GM21360 (cell line): ENCODE results near the gene VARS2.

Source experiments
- ATAC-seq: cut with Tn5 transposase; IDR thresholded peaks from one replicate; pipeline ENCODE4 v1.9.1; 2021; ENCODE audit warnings: mild to moderate bottlenecking, moderate library complexity; ENCODE audit not compliant: unreplicated experiment

VARS2 gene

DNA sequence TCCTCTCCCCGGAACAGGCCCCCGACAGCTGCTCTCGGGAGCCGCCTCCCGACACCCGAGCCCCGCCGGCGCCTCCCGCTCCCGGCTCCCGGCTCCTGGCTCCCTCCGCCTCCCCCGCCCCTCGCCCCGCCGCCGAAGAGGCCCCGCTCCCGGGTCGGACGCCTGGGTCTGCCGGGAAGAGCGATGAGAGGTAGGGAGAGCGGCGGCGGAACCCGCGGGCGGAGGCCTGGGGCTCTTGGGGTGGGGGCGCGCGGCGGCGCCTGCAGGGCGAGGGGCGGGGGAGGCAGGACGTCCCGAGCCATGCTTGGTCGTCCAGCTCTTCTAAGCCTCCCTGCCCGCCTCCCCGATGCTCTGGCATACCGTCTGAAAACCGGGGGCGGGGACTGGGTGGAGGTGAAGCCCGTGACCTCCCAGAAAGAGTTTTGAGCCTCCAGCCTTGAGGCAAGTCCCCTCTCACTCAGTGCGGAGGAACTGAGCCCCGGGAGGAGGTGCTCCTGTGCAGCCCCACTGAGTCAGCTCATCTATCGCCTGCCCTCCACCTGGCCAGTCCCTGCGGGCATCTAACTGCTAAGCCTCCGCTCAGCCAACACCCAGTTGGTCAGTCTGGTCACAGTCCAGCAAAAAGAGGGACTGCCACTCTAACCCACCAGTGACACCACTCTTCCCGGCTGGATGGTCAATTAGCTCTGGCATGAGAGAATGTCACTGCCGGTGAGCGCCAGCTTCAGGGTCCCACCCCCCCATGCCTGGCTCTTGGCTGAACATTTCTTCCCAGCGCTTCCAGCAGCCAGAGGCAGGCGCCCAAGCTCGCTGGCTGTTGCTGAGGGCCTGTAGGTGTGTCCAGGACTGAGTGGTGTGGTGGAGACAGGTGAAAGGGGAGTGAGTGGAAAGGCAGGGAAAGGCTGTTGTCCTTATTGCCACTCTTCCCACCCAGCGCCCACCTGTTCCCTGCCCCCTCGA, 29.2 kb upstream of the VARS2 start:
- no peak for ATAC-seq

DNA sequence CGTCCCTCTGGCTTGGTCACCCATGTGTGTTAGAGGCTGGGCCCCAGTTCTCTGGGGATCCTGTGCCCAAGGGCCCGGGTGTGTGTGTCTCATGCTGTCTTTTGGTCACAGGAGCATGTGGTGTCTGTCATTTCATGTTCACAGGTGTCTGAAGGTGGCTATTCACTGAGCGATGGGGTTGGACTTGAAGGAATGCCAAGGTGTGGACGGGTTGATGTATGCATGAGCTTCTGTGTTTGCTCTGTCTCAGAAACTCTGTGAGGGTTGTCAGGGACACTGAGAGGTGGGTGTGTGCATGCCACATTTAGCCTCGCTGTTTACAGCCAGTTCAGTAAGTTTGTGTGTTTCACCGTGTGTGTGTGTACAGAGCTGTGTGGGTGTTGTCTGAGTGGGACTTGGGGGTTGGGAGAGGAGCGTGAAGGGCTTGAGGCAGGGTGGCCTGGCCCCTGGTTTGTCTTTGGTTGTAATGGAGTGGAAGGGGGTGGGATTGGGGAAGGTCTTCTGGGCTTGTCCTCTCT, 28.5 kb upstream of the VARS2 start:
- no peak for ATAC-seq

DNA sequence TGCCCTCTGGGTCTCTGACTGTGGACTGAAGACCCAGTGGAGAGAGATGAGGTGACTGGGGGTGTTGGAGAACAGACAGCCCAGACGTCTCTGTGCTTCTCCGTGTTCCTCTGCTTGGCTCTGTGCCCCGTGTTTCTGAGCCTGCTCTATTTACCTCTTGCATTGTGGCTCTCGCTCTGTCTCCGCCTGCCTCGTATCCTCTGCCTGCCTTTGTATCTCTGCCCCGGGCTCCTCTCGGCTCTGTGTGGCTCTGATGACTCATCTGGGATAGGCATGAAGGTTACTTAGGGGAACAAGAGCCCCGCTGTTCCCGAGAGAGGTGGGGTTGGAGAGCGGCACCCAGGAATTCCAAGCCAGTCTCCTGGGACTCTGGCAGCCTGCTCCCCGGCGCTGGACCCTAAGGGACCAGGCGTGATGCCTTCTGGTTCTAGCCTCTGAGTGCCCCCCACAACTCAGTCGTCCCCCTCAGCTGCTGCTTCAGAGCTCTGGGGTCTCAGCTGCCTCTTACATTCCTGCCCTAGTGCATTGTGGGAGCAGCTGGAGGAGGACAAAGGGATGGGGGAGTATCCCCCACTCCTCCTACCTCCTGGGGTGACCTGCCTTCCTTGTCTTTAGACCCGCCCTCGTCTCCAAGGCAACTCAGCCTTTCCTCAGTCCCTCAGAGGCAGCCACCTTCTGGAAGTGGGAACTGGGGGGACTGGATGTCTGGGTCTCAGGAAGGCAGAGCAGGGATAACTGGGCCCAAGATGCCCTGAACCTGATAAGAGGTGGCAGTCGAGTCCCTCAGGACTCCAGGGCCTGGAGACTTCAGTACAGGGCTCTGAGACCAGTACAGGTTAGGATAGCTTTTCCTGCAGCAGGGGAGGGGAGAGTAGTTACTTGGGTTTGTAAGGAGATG, 27.8 kb upstream of the VARS2 start:
- ATAC-seq: no peak

DNA sequence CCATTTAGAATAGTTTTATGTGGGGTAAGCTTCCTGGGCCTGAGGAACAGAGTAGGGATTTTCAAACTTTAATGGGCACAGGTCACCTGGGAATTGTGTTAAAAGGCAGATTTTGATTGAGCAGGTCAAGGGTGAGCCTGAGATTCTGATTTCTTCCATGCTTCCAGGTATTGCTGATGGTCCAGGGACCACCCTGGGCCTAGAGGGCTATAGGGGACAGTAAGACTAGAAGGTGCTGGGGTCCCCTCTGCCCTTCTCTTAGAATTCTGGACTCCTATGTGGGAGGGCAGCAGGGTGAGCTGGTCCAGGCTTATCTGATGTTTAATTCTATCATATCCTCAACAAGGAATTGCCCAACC, 27.2 kb upstream of the VARS2 start:
- ATAC-seq: no peak

DNA sequence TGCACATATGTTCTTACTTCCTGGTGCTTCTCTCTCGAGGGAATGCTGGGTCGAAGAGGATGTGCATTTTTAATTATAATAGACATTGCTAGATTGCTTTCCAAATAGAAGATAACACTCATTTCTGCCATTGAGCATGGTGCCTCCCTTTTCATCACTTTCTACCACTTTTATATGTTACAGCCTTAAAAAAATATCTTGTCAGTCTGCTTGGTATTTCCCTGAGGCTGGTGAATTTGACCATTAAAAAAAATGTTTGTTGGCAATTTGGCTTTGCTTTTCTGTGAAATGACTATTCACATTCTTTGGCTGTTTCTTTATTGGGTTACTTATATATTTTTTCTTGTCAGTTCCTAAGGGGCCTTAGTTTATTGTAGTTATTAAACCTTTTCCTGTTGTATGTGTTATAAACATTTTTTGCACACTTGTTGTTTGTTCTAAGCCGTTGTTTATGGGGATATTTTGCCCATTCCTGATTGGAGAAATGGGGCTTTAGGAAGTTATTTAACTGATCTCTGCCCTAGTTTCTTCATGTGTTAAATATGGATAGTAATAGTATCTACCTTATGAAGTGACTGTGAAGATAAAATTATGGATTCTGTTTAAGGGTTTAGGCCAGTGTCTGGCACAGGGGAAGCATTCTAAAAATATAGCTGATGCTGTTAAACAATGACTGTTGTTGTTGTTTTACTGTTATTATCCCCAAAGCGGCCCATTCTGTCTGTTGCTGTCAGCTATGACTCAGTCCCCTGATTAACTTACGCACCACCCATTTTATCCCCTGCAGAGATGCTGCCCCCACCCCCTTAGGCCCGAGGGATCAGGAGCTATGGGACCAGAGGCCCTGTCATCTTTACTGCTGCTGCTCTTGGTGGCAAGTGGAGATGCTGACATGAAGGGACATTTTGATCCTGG, 25.9 kb upstream of the VARS2 start:
- ATAC-seq: no peak

DNA sequence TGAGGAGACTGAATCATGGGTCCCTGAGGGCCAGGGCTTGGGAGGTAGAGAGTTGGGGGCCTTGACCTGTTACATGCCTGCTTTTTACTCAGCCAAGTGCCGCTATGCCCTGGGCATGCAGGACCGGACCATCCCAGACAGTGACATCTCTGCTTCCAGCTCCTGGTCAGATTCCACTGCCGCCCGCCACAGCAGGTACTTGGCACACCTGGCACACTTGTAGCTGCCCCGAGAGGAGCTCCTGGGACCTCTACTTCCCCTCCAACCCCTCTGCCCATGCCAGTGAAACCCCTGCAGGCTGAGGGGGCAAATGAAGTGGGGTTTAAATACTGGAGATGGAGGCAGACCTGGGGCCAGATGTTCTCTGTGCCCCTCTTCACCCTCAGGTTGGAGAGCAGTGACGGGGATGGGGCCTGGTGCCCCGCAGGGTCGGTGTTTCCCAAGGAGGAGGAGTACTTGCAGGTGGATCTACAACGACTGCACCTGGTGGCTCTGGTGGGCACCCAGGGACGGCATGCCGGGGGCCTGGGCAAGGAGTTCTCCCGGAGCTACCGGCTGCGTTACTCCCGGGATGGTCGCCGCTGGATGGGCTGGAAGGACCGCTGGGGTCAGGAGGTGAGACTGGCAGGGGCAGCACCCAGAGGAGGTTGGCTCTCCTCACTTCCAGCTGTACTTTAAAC, 25.1 kb upstream of the VARS2 start:
- no peak for ATAC-seq

DNA sequence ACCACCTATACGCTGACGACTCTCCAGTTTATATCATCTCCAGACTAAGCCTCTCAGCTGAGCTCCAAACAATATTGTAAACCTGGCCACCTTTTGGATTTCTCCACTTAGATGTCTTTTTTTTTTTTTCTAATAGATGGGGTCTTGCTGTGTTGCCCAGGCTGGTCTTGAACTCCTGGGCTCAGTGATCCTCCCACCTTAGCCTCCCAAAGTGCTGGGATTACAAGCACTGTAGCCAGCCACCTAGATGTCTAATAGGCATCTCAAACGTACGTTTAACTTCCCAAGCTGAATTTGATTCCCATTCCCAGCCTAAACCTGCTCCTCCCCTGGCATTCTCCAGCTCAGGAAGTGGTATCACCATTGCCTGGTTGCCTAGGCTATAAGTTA, 24.5 kb upstream of the VARS2 start:
- no peak for ATAC-seq

DNA sequence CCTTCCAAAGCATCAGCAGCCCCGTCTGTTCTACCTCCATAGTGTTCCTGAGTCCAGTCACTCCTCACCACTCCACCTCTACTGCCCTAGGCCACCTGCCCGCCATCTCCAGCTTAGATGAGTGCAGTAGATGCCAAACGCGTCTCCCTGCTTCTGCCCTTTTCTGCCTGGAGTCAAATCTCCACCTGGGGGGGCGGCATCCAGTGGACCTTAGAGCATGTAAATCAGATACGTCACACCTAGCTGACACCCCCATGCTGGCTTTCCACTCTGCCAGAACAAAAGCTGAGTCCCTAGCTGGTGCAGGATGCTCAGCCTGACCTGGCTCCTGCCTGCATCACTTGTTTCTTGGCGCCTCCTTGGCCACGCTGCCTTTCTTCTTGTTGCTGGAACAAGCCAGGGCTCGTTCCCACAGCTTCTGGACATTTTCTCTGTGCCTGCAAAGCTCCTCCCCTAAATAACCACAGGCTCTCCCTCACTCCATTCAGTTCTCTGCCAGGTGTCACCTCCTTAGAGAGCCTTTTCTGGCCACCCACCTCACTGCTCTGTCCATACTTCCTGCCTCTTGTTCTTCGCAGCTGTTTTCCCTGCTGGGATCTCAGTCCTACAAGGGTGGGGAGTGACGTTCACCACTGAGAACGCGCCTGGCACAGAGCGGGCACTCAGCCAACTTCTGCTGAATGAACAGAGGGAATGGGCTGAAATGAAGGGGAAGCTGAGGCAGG, 24.0 kb upstream of the VARS2 start:
- no peak for ATAC-seq

DNA sequence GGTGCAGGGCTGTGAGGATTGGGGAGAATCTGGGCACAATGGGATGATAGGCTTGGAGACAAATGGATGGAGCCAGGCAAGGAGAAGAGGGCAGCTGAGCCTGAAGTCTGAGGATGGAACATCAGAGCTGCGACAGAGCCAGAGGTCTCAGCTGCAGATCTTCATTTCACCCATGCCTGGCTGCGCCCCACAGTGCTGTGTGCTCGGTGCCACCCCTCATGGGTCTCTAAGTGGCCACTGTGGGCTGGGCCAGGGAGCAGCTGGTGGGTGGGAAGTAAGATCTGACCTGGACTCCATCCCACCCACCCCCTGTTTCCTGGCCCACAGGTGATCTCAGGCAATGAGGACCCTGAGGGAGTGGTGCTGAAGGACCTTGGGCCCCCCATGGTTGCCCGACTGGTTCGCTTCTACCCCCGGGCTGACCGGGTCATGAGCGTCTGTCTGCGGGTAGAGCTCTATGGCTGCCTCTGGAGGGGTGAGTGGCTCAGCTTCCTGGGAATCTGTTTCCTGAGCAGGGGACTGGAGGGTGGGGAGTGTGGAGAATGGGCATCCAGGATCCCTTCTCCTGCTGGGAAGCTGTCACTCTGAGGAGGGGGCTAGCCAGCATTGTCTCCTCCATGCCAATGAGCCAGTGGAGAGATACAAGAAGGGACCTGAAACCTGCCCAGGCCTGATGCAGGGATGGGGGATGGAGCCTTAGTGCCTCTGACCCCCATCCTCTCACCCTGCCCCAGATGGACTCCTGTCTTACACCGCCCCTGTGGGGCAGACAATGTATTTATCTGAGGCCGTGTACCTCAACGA, 23.2 kb upstream of the VARS2 start:
- no peak for ATAC-seq

DNA sequence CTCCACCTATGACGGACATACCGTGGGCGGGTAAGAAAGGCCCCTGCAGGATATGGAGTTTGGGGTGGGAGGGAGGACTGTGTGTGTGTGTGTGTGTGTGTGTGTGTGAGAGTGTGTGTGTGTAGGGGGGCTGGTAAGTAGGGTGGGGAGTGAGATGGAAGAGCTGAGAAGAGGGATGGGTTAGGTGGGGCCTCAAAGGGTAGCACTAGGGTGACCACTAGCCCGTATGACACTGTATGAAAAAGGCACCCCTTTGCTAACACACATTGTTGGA, 22.7 kb upstream of the VARS2 start:
- ATAC-seq: no peak

DNA sequence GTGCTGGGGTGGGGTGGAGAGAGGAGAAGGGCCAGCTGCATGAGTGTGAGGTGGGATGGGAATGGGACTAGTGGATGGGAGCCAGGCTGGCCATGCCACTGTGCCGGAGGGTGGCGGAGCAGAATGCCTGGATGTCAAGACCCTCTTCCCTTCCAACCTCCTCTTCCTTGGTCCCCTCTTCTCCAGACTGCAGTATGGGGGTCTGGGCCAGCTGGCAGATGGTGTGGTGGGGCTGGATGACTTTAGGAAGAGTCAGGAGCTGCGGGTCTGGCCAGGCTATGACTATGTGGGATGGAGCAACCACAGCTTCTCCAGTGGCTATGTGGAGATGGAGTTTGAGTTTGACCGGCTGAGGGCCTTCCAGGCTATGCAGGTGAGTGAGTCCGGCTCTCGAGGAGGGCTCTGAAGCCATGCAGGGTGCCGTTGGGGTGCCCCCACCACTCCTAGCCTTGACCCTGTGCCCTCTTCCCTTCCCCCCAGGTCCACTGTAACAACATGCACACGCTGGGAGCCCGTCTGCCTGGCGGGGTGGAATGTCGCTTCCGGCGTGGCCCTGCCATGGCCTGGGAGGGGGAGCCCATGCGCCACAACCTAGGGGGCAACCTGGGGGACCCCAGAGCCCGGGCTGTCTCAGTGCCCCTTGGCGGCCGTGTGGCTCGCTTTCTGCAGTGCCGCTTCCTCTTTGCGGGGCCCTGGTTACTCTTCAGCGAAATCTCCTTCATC, 22.1 kb upstream of the VARS2 start:
- no peak for ATAC-seq

DNA sequence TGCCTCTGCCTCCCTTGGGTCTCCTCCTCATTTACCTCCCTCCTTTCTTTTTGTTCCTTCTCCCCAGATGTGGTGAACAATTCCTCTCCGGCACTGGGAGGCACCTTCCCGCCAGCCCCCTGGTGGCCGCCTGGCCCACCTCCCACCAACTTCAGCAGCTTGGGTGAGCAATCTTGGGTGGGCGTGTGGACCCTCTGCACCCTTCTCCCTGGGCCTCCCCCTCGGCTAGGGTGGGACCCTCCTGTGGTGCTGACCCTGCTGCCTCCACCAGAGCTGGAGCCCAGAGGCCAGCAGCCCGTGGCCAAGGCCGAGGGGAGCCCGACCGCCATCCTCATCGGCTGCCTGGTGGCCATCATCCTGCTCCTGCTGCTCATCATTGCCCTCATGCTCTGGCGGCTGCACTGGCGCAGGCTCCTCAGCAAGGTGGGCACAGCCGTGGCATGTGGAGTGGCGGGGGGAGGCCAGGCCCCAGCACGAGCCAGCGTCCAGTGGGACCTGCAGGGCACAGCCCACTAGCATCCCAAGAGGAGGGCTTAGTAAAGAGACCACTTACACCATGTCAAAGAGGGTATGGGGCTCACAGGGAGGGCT, 20.9 kb upstream of the VARS2 start:
- ATAC-seq: no peak

DNA sequence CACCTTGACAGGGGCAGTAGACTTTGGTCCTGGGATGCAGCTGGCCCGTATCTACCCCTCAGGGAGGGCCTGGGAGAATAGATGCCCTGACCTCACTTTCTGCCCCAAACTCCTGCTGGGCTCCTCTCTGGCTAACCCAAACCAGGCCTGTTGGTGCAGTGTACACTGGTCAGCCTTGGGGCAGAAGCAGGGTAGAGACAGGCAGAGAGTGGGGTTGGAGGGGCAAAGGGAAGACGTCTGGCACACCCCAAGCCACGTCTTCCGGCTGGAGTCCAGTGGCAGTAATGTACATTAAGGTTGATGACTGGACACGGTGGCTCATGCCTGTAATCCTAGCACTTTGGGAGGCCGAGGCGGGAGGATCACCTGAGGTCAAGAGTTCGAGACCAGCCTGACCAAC, 20.4 kb upstream of the VARS2 start:
- ATAC-seq: no peak

DNA sequence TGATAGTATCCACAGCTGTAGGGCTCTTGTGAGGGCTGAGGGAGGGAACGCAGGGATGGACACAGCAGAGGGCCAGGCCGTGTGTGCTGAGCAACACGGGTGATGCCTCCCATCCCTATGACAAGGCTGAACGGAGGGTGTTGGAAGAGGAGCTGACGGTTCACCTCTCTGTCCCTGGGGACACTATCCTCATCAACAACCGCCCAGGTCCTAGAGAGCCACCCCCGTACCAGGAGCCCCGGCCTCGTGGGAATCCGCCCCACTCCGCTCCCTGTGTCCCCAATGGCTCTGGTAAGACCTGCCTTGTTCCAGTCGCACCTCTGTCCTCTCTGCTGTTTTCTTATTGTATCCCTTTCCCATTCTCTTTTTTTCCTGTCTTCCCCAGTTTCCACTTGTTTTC, 19.7 kb upstream of the VARS2 start:
- ATAC-seq: no peak

DNA sequence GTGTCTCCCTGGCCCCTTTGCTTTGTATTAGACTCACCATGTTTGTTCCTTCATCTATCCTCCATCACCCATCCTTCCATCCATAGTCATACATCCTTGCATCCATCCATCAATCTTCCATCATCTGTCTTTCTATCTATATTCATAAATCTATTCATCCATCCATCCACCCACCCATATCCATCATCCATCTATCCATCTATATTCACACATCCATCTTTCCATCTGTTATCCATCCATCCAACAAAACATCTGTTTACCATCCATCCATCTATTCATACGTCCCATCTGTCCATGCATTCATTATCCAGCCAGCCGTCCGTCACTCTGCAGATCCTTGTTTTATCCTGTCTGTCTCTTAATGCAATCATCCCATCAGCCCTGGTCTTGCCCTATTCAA, 19.1 kb upstream of the VARS2 start:
- ATAC-seq: no peak

DNA sequence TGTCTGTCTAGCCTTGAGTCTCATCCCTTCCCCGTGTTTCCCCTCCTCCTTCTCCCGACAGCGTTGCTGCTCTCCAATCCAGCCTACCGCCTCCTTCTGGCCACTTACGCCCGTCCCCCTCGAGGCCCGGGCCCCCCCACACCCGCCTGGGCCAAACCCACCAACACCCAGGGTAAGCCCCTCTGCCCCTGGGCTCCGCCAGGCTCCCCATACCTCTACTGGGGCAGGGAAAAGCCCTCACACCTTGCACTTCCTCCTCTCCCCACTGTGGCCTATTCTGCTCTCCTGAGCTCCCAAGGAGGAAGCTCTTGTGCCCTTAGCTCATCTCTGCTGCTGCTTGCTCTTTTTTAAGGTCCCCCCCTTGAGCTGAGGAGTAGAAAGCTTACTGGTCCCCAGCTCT, 18.7 kb upstream of the VARS2 start:
- ATAC-seq: no peak

DNA sequence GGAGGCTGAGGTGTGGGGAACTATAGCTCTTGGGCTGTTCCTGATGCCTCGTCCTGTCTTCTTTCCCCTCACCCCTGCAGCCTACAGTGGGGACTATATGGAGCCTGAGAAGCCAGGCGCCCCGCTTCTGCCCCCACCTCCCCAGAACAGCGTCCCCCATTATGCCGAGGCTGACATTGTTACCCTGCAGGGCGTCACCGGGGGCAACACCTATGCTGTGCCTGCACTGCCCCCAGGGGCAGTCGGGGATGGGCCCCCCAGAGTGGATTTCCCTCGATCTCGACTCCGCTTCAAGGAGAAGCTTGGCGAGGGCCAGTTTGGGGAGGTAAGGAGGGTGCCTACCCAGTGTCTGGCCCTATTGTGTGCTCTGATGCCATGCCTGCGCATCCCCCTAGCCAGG, 17.5 kb upstream of the VARS2 start:
- no peak for ATAC-seq

DNA sequence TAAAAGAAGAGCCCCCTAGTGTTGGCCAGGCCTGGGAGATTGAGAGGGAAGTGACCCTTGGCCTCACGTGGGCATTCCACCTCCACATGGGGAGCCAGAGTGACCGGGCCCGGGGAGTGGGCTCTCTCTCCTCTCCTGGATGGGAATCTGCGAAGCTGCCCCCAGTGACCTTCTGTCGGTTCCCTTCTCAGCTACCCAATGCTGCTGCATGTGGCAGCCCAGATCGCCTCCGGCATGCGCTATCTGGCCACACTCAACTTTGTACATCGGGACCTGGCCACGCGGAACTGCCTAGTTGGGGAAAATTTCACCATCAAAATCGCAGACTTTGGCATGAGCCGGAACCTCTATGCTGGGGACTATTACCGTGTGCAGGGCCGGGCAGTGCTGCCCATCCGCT, 16.2 kb upstream of the VARS2 start:
- ATAC-seq: no peak
